Activated CD8-positive, alpha-beta memory T cell treated with anti-CD3 and anti-CD28 coated beads, Interleukin-2, amount 10 ng/mL, durations not matched to agents 7 days and 5 days (primary cell): ENCODE measurements around the gene INSM2. TPM values are rescaled to one million over a fixed set of nuclear protein-coding genes. Genes with fewer than 3 reads are reported as not detected.

Experiments used
- ATAC-seq: fragments of 150-1000 bp; cut with Tn5 transposase; one replicate; pipeline ENCODE4 v1.10.0; 2021; ENCODE audit warnings: moderate library complexity
- CTCF ChIA-PET: fragments of 350-600 bp; sonication (Branson Sonifier 250); formaldehyde crosslinking; loops from one replicate; lab custom pipeline; 2021; ENCODE audit warnings: antibody characterized with exemption; lab: Charles Lee
- DNase-seq: peaks from one replicate; pipeline ENCODE4 v3.0.0-alpha.2; 2020
- H3K27ac Mint-ChIP-seq: one replicate; pipeline ENCODE4 v1.8.0; 2021; ENCODE audit warnings: mild to moderate bottlenecking, mixed read lengths
- H3K27me3 Mint-ChIP-seq: one replicate; pipeline ENCODE4 v1.8.0; 2021; ENCODE audit warnings: mixed read lengths
- H3K36me3 Mint-ChIP-seq: one replicate; pipeline ENCODE4 v1.8.0; 2021; ENCODE audit warnings: mild to moderate bottlenecking, mixed read lengths
- H3K4me1 Mint-ChIP-seq: one replicate; pipeline ENCODE4 v1.8.0; 2021; ENCODE audit warnings: mixed read lengths
- H3K4me3 Mint-ChIP-seq: one replicate; pipeline ENCODE4 v1.8.0; 2021; ENCODE audit warnings: mild to moderate bottlenecking, moderate library complexity, mixed read lengths
- H3K9me3 Mint-ChIP-seq: one replicate; pipeline ENCODE4 v1.8.0; 2022; ENCODE audit warnings: low read depth, mixed read lengths
- total RNA-seq, 2 experiments: library from RNA; stranded (reverse); gene quantifications; one replicate each; pipeline ENCODE4 v1.2.3, GENCODE V29; 2021

Gene INSM2
- total RNA-seq, 2 experiments from 2014 or later = not detected

- no peak for DNase-seq
- no peaks in the 10 kb centered on the region for H3K4me1 Mint-ChIP-seq
- peaks cover 3% of the 10 kb centered on the region for H3K9me3 Mint-ChIP-seq
- ATAC-seq = no peak
- CTCF ChIA-PET = interaction anchor here (0.5 kb wide), 1 partner anchor 650 kb away, joined by 3 read pairs; no protein-coding TSS in a partner anchor
- H3K27me3 Mint-ChIP-seq = peaks cover 51% of the 10 kb centered on the region
- H3K27ac Mint-ChIP-seq = no peak overlapping the region
- no peaks in the 10 kb centered on the region for H3K36me3 Mint-ChIP-seq
- no peak overlapping the region for H3K4me3 Mint-ChIP-seq
Measured at GRCh38 chr14:35526962-35527361, 7.0 kb upstream of the INSM2 start.

- Mint-ChIP-seq H3K27me3 (peaks cover 77% of the 10 kb centered on the region), H3K27ac (no peak overlapping the region), H3K9me3 (no peaks in the 10 kb centered on the region), H3K36me3 (no peaks in the 10 kb centered on the region), H3K4me1 (peaks cover 8% of the 10 kb centered on the region), H3K4me3 (no peak overlapping the region)
- no peak for DNase-seq
- CTCF ChIA-PET = no interaction called here
- no peak for ATAC-seq
Measured at GRCh38 chr14:35531960-35532747, 1.8 kb upstream of the INSM2 start.

- Mint-ChIP-seq H3K9me3 (no peaks in the 10 kb centered on the region), H3K27ac (no peak overlapping the region), H3K4me3 (peak overlapping the region; percentile 54), H3K36me3 (no peaks in the 10 kb centered on the region), H3K27me3 (peaks cover 74% of the 10 kb centered on the region), H3K4me1 (peaks cover 8% of the 10 kb centered on the region)
- DNase-seq (no peak), ATAC-seq (no peak)
- CTCF ChIA-PET = interaction anchor here (1.5 kb wide), 1 partner anchor 10 kb away, joined by 5 read pairs; no protein-coding TSS in a partner anchor
Measured at GRCh38 chr14:35532783-35533356, 1.1 kb upstream of the INSM2 start.

GRCh38 chr14:35534208-35534872, 376 bp downstream of the INSM2 start:
- Mint-ChIP-seq H3K4me3 (peak overlapping the region; percentile 54), H3K36me3 (no peaks in the 10 kb centered on the region), H3K27me3 (peaks cover 62% of the 10 kb centered on the region), H3K27ac (no peak overlapping the region), H3K4me1 (peaks cover 8% of the 10 kb centered on the region), H3K9me3 (no peaks in the 10 kb centered on the region)
- DNase-seq (peak; percentile 41), ATAC-seq (peak; percentile 12)
- CTCF ChIA-PET = interaction anchor here (0.7 to 1.5 kb wide), 2 partner anchors 9 to 15 kb away, joined by 3 to 5 read pairs; no protein-coding TSS in a partner anchor

- peaks cover 56% of the 10 kb centered on the region for H3K27me3 Mint-ChIP-seq
Measured at GRCh38 chr14:35534873-35535482, 1.0 kb downstream of the INSM2 start.

GRCh38 chr14:35535483-35536112, 1.6 kb downstream of the INSM2 start:
- Mint-ChIP-seq H3K36me3 (no peaks in the 10 kb centered on the region), H3K9me3 (no peaks in the 10 kb centered on the region), H3K27me3 (peaks cover 50% of the 10 kb centered on the region), H3K4me1 (peaks cover 13% of the 10 kb centered on the region), H3K4me3 (no peak overlapping the region), H3K27ac (no peak overlapping the region)
- ATAC-seq (no peak), DNase-seq (no peak)
- CTCF ChIA-PET = interaction anchor here (0.7 kb wide), 1 partner anchor 13 kb away, joined by 3 read pairs; no protein-coding TSS in a partner anchor

More at GRCh38 chr14:35534873-35535482, 1.0 kb downstream of the INSM2 start:
- DNase-seq (peak; percentile 77), ATAC-seq (peak; percentile 86)
- Mint-ChIP-seq H3K4me3 (peak overlapping the region; percentile 54), H3K9me3 (no peaks in the 10 kb centered on the region), H3K27ac (no peak overlapping the region), H3K4me1 (peaks cover 12% of the 10 kb centered on the region), H3K36me3 (no peaks in the 10 kb centered on the region)
- CTCF ChIA-PET = interaction anchor here (0.7 kb wide), 1 partner anchor 14 kb away, joined by 3 read pairs; no protein-coding TSS in a partner anchor

- no peaks in the 10 kb centered on the region for H3K9me3 Mint-ChIP-seq
- CTCF ChIA-PET = no interaction called here
- DNase-seq (no peak), ATAC-seq (no peak)
- H3K4me3 Mint-ChIP-seq = no peak overlapping the region
- H3K36me3 Mint-ChIP-seq = no peaks in the 10 kb centered on the region
- no peak overlapping the region for H3K27ac Mint-ChIP-seq
- H3K4me1 Mint-ChIP-seq = peaks cover 8% of the 10 kb centered on the region
- H3K27me3 Mint-ChIP-seq = peaks cover 21% of the 10 kb centered on the region
Measured at GRCh38 chr14:35539969-35540368, 6.0 kb downstream of the INSM2 start.

GRCh38 chr14:35543006-35543405, 9.0 kb downstream of the INSM2 start:
- Mint-ChIP-seq H3K9me3 (no peaks in the 10 kb centered on the region), H3K27ac (no peak overlapping the region), H3K4me3 (no peak overlapping the region), H3K36me3 (no peaks in the 10 kb centered on the region), H3K27me3 (no peaks in the 10 kb centered on the region), H3K4me1 (peaks cover 5% of the 10 kb centered on the region)
- no peak for ATAC-seq
- CTCF ChIA-PET = interaction anchor here (1.7 kb wide), 1 partner anchor 10 kb away, joined by 5 read pairs; the partner anchor contains the start of gene INSM2
- DNase-seq = no peak

- ATAC-seq (no peak), DNase-seq (no peak)
- CTCF ChIA-PET = interaction anchor here (1.2 kb wide), 1 partner anchor 15 kb away, joined by 3 read pairs; no protein-coding TSS in a partner anchor
- H3K9me3 Mint-ChIP-seq = no peaks in the 10 kb centered on the region
- no peak overlapping the region for H3K4me3 Mint-ChIP-seq
- H3K27ac Mint-ChIP-seq = no peak overlapping the region
- H3K4me1 Mint-ChIP-seq = no peaks in the 10 kb centered on the region
- H3K27me3 Mint-ChIP-seq = no peaks in the 10 kb centered on the region
- no peaks in the 10 kb centered on the region for H3K36me3 Mint-ChIP-seq
Measured at GRCh38 chr14:35549551-35549950, 15.6 kb downstream of the INSM2 start.

- no peaks in the 10 kb centered on the region for H3K27me3 Mint-ChIP-seq
- ATAC-seq (no peak), DNase-seq (no peak)
- CTCF ChIA-PET = no interaction called here
- no peaks in the 10 kb centered on the region for H3K9me3 Mint-ChIP-seq
- H3K27ac Mint-ChIP-seq = no peak overlapping the region
- no peaks in the 10 kb centered on the region for H3K36me3 Mint-ChIP-seq
- H3K4me1 Mint-ChIP-seq = no peaks in the 10 kb centered on the region
- no peak overlapping the region for H3K4me3 Mint-ChIP-seq
Measured at GRCh38 chr14:35551081-35551480, 17.1 kb downstream of the INSM2 start.

GRCh38 chr14:35553808-35554207, 19.8 kb downstream of the INSM2 start:
- Mint-ChIP-seq H3K36me3 (no peaks in the 10 kb centered on the region), H3K4me3 (no peak overlapping the region), H3K27ac (no peak overlapping the region), H3K9me3 (no peaks in the 10 kb centered on the region), H3K4me1 (no peaks in the 10 kb centered on the region), H3K27me3 (no peaks in the 10 kb centered on the region)
- CTCF ChIA-PET = no interaction called here
- no peak for ATAC-seq
- DNase-seq = no peak

- DNase-seq = no peak
- Mint-ChIP-seq H3K9me3 (no peaks in the 10 kb centered on the region), H3K4me3 (no peak overlapping the region), H3K27ac (no peak overlapping the region), H3K27me3 (no peaks in the 10 kb centered on the region), H3K4me1 (no peaks in the 10 kb centered on the region), H3K36me3 (no peaks in the 10 kb centered on the region)
- ATAC-seq = no peak
- CTCF ChIA-PET = no interaction called here
Measured at GRCh38 chr14:35556548-35556947, 22.6 kb downstream of the INSM2 start.
